Memory B cell (primary cell): Measurements from ENCODE around the gene TEX53.

ENCODE experiments used
- ATAC-seq: fragments of 150-1000 bp; cut with Tn5 transposase; 2 replicates; pipeline ENCODE4 v1.10.0; 2021; ENCODE audit warnings: low read depth, mild to moderate bottlenecking, moderate library complexity
- DNase-seq, 2 donors: peaks; one replicate each; pipeline ENCODE4 v3.0.0; 2022; ENCODE audit warnings: low spot score in 2 of 2
- H3K27ac Mint-ChIP-seq: one replicate; pipeline ENCODE4 v1.8.0; 2022; ENCODE audit warnings: mild to moderate bottlenecking, moderate library complexity, mixed read lengths
- H3K27me3 Mint-ChIP-seq: one replicate; pipeline ENCODE4 v1.8.0; 2022; ENCODE audit warnings: mixed read lengths
- H3K36me3 Mint-ChIP-seq: one replicate; pipeline ENCODE4 v1.8.0; 2022; ENCODE audit warnings: mild to moderate bottlenecking, mixed read lengths
- H3K4me1 Mint-ChIP-seq: one replicate; pipeline ENCODE4 v1.8.0; 2022; ENCODE audit warnings: mixed read lengths
- H3K4me3 Mint-ChIP-seq: one replicate; pipeline ENCODE4 v1.8.0; 2022; ENCODE audit warnings: mild to moderate bottlenecking, moderate library complexity, mixed read lengths
- H3K9me3 Mint-ChIP-seq: one replicate; pipeline ENCODE4 v1.8.0; 2022; ENCODE audit warnings: mixed read lengths

Gene TEX53

GRCh38 chr9:114674076-114674797 lies 16.6 kb upstream of the TEX53 start:
- Mint-ChIP-seq H3K27ac (no peak overlapping the region), H3K9me3 (peaks cover 2% of the 10 kb centered on the region), H3K27me3 (peaks cover 17% of the 10 kb centered on the region), H3K4me3 (no peak overlapping the region), H3K36me3 (peaks cover 4% of the 10 kb centered on the region), H3K4me1 (peaks cover 2% of the 10 kb centered on the region)
- ATAC-seq: no peak
- DNase-seq: no peak

- no peak for ATAC-seq
- Mint-ChIP-seq H3K4me1 (peaks cover 2% of the 10 kb centered on the region), H3K27me3 (peaks cover 12% of the 10 kb centered on the region), H3K9me3 (peaks cover 2% of the 10 kb centered on the region), H3K36me3 (peaks cover 4% of the 10 kb centered on the region), H3K4me3 (no peak overlapping the region), H3K27ac (no peak overlapping the region)
- no peak for DNase-seq
Observed at GRCh38 chr9:114671605-114672004, 14.0 kb upstream of the TEX53 start.

- peaks cover 2% of the 10 kb centered on the region for H3K9me3 Mint-ChIP-seq
- no peak overlapping the region for H3K4me3 Mint-ChIP-seq
- no peak for ATAC-seq
Observed at GRCh38 chr9:114669961-114670360, 12.4 kb upstream of the TEX53 start.

GRCh38 chr9:114668146-114668545 lies 10.5 kb upstream of the TEX53 start:
- no peak for ATAC-seq
- no peak for DNase-seq
- H3K27me3 Mint-ChIP-seq: peaks cover 2% of the 10 kb centered on the region
- no peak overlapping the region for H3K27ac Mint-ChIP-seq
- H3K9me3 Mint-ChIP-seq: no peaks in the 10 kb centered on the region
- no peaks in the 10 kb centered on the region for H3K36me3 Mint-ChIP-seq
- no peak overlapping the region for H3K4me3 Mint-ChIP-seq
- H3K4me1 Mint-ChIP-seq: no peaks in the 10 kb centered on the region

More at GRCh38 chr9:114669961-114670360, 12.4 kb upstream of the TEX53 start:
- H3K27ac Mint-ChIP-seq: no peak overlapping the region
- H3K36me3 Mint-ChIP-seq: peaks cover 4% of the 10 kb centered on the region
- DNase-seq: no peak
- peaks cover 2% of the 10 kb centered on the region for H3K4me1 Mint-ChIP-seq
- H3K27me3 Mint-ChIP-seq: peaks cover 6% of the 10 kb centered on the region

- H3K36me3 Mint-ChIP-seq: no peaks in the 10 kb centered on the region
- H3K9me3 Mint-ChIP-seq: no peaks in the 10 kb centered on the region
- ATAC-seq (peak; percentile 26), DNase-seq (no peak)
- H3K4me1 Mint-ChIP-seq: peaks cover 4% of the 10 kb centered on the region
- H3K4me3 Mint-ChIP-seq: no peak overlapping the region
- peaks cover 3% of the 10 kb centered on the region for H3K27me3 Mint-ChIP-seq
- H3K27ac Mint-ChIP-seq: no peak overlapping the region
Observed at GRCh38 chr9:114666851-114667250, 9.2 kb upstream of the TEX53 start.

- DNase-seq: no peak
- H3K36me3 Mint-ChIP-seq: no peaks in the 10 kb centered on the region
Observed at GRCh38 chr9:114666401-114666800, 8.8 kb upstream of the TEX53 start.

GRCh38 chr9:114664181-114664580 lies 6.6 kb upstream of the TEX53 start:
- peaks cover 4% of the 10 kb centered on the region for H3K4me1 Mint-ChIP-seq
- ATAC-seq (no peak), DNase-seq (no peak)
- H3K27me3 Mint-ChIP-seq: peaks cover 3% of the 10 kb centered on the region
- peaks cover 5% of the 10 kb centered on the region for H3K36me3 Mint-ChIP-seq
- no peaks in the 10 kb centered on the region for H3K9me3 Mint-ChIP-seq
- H3K4me3 Mint-ChIP-seq: no peak overlapping the region
- H3K27ac Mint-ChIP-seq: no peak overlapping the region

More at GRCh38 chr9:114666401-114666800, 8.8 kb upstream of the TEX53 start:
- no peak overlapping the region for H3K27ac Mint-ChIP-seq
- H3K4me1 Mint-ChIP-seq: peaks cover 4% of the 10 kb centered on the region
- H3K9me3 Mint-ChIP-seq: no peaks in the 10 kb centered on the region
- H3K27me3 Mint-ChIP-seq: peaks cover 3% of the 10 kb centered on the region
- no peak for ATAC-seq
- H3K4me3 Mint-ChIP-seq: no peak overlapping the region

- Mint-ChIP-seq H3K27ac (no peak overlapping the region), H3K9me3 (no peaks in the 10 kb centered on the region), H3K4me1 (peaks cover 4% of the 10 kb centered on the region), H3K4me3 (no peak overlapping the region), H3K36me3 (peaks cover 8% of the 10 kb centered on the region), H3K27me3 (peaks cover 1% of the 10 kb centered on the region)
- ATAC-seq (peak; percentile 89), DNase-seq (peak; percentile 62 to 68)
Observed at GRCh38 chr9:114662081-114662989, 4.7 kb upstream of the TEX53 start.

- Mint-ChIP-seq H3K9me3 (no peaks in the 10 kb centered on the region), H3K4me3 (no peak overlapping the region)
Observed at GRCh38 chr9:114656301-114656700, 1.3 kb downstream of the TEX53 start.

GRCh38 chr9:114655689-114656088 lies 1.9 kb downstream of the TEX53 start:
- H3K4me1 Mint-ChIP-seq: peaks cover 16% of the 10 kb centered on the region
- DNase-seq (no peak), ATAC-seq (no peak)
- peaks cover 8% of the 10 kb centered on the region for H3K36me3 Mint-ChIP-seq
- H3K9me3 Mint-ChIP-seq: no peaks in the 10 kb centered on the region
- H3K4me3 Mint-ChIP-seq: no peak overlapping the region
- no peak overlapping the region for H3K27ac Mint-ChIP-seq
- H3K27me3 Mint-ChIP-seq: no peaks in the 10 kb centered on the region

More at GRCh38 chr9:114656301-114656700, 1.3 kb downstream of the TEX53 start:
- Mint-ChIP-seq H3K27ac (no peak overlapping the region), H3K36me3 (peaks cover 8% of the 10 kb centered on the region), H3K4me1 (peaks cover 16% of the 10 kb centered on the region), H3K27me3 (no peaks in the 10 kb centered on the region)
- ATAC-seq (no peak), DNase-seq (no peak)

- Mint-ChIP-seq H3K27me3 (no peaks in the 10 kb centered on the region), H3K4me1 (peaks cover 16% of the 10 kb centered on the region), H3K9me3 (peaks cover 2% of the 10 kb centered on the region), H3K4me3 (no peak overlapping the region), H3K36me3 (peaks cover 11% of the 10 kb centered on the region), H3K27ac (peak overlapping the region; percentile 84)
- ATAC-seq (peak; percentile 86), DNase-seq (peak; percentile 86 to 87)
Observed at GRCh38 chr9:114653556-114654159, 3.9 kb downstream of the TEX53 start.

GRCh38 chr9:114652776-114653555 lies 4.6 kb downstream of the TEX53 start:
- Mint-ChIP-seq H3K27ac (peak overlapping the region; percentile 84), H3K9me3 (peaks cover 2% of the 10 kb centered on the region), H3K36me3 (peaks cover 14% of the 10 kb centered on the region), H3K27me3 (no peaks in the 10 kb centered on the region), H3K4me1 (peaks cover 16% of the 10 kb centered on the region), H3K4me3 (no peak overlapping the region)
- DNase-seq (peak in 1 of 2 donors; percentile 6), ATAC-seq (no peak)

GRCh38 chr9:114643896-114644295 lies 13.7 kb downstream of the TEX53 start:
- DNase-seq (no peak), ATAC-seq (no peak)
- H3K4me1 Mint-ChIP-seq: peaks cover 8% of the 10 kb centered on the region
- peak overlapping the region; percentile 16 for H3K27ac Mint-ChIP-seq
- peaks cover 6% of the 10 kb centered on the region for H3K9me3 Mint-ChIP-seq
- H3K36me3 Mint-ChIP-seq: peaks cover 48% of the 10 kb centered on the region
- no peak overlapping the region for H3K4me3 Mint-ChIP-seq
- H3K27me3 Mint-ChIP-seq: no peaks in the 10 kb centered on the region
